Left ventricle myocardium inferior (tissue), 1 donor: ENCODE measurements around the gene PAK6. TPM values are rescaled to one million over a fixed set of nuclear protein-coding genes. Genes with fewer than 3 reads are reported as not detected.

Source experiments
- DNase-seq: peaks from one replicate; pipeline ENCODE4 v3.0.0-alpha.2; 2020
- H3K27ac ChIP-seq: fragments of 200-600 bp; replicated peaks from 2 replicates; pipeline ENCODE4 v1.8.0; 2021
- H3K27me3 ChIP-seq: fragments of 200-600 bp; 2 replicates; pipeline ENCODE4 v1.8.0; 2021; ENCODE audit warnings: low read depth
- H3K36me3 ChIP-seq: fragments of 200-600 bp; 2 replicates; pipeline ENCODE4 v1.8.0; 2021
- H3K4me1 ChIP-seq: fragments of 200-600 bp; 2 replicates; pipeline ENCODE4 v1.8.0; 2021
- H3K4me3 ChIP-seq: fragments of 200-600 bp; 2 replicates; pipeline ENCODE4 v1.8.0; 2021; ENCODE audit warnings: mild to moderate bottlenecking, moderate library complexity
- H3K9me3 ChIP-seq: fragments of 200-600 bp; replicated peaks from 2 replicates; pipeline ENCODE4 v1.8.0; 2021
- intact Hi-C: fragments of 100-400 bp; cut with micrococcal nuclease; formaldehyde crosslinking; loops from one replicate; pipeline ENCODE4 v1.11.0; 2022
- total RNA-seq: library from RNA; stranded (reverse); fragmentation: NEBNext Ultra II Directional; extraction: Animal tissue kit (Norgen Biotek cat#: 25700); gene quantifications from one replicate; pipeline ENCODE4 v1.2.1, GENCODE V29; 2021
- TF ChIP-seq, protein P1 (sequence below): fragments of 200-600 bp; IDR thresholded peaks from 2 replicates; pipeline ENCODE4 v1.8.0; 2021; ENCODE audit warnings: antibody characterized with exemption, mild to moderate bottlenecking, borderline replicate concordance
- donor health status: DM: no; HTN: yes; CAD: no; lungs with severe emphysema.

Gene PAK6
- total RNA-seq, 1 donor from 2014 or later = 8.2 TPM

DNA sequence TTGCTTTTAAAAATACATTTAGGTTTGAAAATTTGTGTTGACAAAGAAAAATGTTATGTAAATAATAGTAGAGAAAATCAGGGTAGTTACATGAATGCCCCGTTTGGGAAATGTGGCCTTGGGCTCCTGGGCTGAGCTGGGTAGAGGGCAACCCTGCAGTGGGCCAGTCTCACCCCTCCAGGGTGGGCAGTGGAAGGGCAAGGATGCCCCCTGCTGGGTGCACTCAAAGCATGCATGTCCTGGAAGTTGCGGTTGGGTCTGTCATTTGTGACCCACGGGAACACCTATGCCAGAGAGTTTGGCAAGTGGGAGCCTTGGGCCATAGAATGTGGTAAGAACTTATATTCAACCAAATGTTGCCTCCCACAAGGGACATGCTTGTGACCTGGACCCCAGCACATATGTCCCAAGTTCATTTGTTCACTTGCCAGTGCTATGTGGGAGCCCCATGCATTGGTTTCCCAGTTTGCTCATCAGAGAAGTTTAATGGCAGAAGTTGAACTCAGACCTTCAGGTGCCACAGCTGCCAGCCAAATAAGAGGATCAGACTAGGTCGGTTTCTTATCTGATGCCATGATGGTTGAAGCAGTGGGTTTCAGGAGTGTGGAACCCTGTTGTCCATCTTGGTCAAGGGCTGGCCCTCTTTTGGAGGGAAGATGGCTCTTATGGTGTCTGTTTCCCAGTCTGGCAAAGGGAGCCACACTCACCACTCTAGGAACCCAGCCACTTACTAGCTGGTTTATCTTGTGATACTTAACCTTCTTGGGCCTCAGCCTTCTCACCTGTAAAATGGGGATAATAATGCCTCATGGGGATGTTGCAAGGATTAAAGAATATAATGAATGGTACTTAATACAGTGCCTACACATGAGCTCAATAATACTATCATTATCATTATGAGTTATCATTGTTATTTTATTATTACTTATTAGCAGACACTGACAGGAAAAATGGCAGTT is 71.4 kb downstream of the PAK6 start:
- H3K4me1 ChIP-seq = peaks cover 20% of the 10 kb centered on the region
- no peaks in the 10 kb centered on the region for H3K36me3 ChIP-seq
- TF ChIP-seq, protein P1, sequence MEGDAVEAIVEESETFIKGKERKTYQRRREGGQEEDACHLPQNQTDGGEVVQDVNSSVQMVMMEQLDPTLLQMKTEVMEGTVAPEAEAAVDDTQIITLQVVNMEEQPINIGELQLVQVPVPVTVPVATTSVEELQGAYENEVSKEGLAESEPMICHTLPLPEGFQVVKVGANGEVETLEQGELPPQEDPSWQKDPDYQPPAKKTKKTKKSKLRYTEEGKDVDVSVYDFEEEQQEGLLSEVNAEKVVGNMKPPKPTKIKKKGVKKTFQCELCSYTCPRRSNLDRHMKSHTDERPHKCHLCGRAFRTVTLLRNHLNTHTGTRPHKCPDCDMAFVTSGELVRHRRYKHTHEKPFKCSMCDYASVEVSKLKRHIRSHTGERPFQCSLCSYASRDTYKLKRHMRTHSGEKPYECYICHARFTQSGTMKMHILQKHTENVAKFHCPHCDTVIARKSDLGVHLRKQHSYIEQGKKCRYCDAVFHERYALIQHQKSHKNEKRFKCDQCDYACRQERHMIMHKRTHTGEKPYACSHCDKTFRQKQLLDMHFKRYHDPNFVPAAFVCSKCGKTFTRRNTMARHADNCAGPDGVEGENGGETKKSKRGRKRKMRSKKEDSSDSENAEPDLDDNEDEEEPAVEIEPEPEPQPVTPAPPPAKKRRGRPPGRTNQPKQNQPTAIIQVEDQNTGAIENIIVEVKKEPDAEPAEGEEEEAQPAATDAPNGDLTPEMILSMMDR = peak; percentile 81
- H3K27me3 ChIP-seq = peaks cover 8% of the 10 kb centered on the region
- H3K27ac ChIP-seq = no peak overlapping the region
- intact Hi-C loops = no loop called here
- peak; percentile 62 for DNase-seq
- H3K4me3 ChIP-seq = no peak overlapping the region
- H3K9me3 ChIP-seq = no peaks in the 10 kb centered on the region

DNA sequence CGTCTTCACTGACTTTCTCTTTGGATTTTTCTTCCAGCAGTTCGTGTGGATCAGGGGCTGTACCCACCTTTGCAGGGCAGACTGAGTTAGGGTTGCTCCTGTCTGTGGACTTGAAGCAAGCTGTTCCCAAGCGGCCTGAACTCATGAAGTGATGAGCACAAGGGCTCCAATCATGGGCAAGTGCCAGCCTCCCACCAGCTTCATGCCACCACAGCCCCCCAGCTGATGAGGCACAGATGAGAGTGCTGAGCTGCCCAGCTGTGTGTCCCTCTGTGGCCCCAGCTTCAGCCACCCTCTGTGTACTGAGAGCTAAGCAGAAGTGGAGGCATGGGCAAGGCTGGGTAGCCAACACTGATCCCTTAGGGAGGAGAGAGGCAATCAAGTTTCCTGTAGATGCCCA is 72.1 kb downstream of the PAK6 start:
- no peak for DNase-seq
- H3K4me1 ChIP-seq = peaks cover 20% of the 10 kb centered on the region
- no peaks in the 10 kb centered on the region for H3K9me3 ChIP-seq
- no peak overlapping the region for H3K27ac ChIP-seq
- H3K36me3 ChIP-seq = no peaks in the 10 kb centered on the region
- peaks cover 8% of the 10 kb centered on the region for H3K27me3 ChIP-seq
- TF ChIP-seq, protein P1 = no peak
- H3K4me3 ChIP-seq = no peak overlapping the region
- intact Hi-C loops = no loop called here

DNA sequence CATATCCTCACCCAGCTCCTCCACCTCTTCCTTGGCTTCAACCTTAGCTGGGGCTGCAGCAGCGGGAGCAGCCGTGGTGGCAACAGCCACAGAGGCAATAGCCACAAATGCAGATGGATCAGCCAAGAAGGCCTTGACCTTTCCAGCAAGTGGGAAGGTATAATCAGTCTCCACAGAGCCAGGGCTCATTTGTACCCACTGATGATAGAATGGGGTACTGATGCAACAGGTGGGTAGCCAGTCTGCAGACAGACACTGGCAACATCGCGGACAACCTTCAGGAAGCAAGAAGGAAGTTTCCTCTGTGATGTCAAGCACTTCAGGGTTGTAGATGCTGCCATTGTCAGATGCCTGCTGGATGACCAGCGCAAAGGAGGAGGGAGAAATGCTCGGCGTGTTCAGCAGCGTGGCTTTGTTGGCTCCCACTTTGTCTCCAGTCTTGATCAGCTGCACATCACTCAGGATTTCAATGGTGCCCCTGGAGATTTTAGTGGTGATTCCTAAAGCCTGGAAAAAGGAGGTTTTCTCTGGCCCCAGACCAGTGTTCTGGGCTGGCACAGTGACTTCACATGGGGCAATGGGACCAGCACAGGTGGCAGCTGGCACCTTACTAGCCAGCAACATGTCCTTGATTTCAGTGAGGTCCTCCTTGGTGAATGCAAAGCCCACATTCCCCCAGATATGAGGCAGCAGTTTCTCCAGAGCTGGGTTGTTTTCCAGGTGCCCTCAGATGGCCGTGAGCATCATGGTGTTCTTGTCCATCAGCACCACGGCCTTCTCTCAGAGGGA is 73.7 kb downstream of the PAK6 start:
- DNase-seq = no peak

DNA sequence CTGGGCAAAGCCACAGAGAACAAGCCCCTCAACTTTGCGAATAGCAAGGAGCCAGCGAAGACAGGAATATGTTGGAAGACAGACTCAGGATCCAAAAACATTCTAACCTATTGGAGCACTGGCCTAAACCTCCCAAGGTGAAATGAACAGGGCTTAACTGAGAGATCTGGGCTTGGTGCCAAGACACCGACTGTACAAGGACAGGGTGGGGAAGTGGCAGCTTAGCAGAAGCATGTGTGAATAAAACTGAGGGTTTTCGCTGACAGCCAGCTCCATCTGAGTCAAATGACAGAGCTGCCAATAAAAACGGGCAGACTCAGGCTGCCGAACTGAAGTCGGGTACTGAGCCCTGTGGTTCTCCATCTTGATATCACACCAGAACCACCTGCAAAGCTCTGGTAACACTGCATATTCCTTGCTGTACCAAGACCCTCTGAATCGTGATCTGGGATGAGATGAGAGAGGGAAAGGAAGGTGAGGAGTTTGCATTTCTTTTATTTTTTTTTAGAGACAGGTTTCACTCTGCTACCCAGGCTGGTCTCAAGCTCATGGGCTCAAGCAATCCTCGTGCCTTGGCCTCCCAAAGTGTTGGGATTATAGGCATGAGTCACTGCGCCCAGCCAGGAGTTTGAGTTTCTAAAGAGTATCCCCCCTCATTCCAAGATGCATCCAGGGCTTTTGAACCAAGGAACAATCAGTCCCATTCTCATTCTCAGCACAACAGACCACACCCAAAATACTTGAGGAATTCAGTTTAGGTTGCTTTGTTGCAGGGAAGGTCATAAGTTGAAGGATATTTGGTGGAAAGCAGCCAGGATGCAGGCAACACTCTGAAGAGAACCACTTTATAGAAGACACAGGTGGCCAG is 74.9 kb downstream of the PAK6 start:
- H3K9me3 ChIP-seq = no peaks in the 10 kb centered on the region
- intact Hi-C loops = no loop called here
- DNase-seq = no peak
- peaks cover 3% of the 10 kb centered on the region for H3K27me3 ChIP-seq
- H3K4me1 ChIP-seq = peaks cover 12% of the 10 kb centered on the region
- H3K36me3 ChIP-seq = no peaks in the 10 kb centered on the region
- TF ChIP-seq, protein P1 = no peak
- no peak overlapping the region for H3K4me3 ChIP-seq
- H3K27ac ChIP-seq = peak overlapping the region; percentile 36

More for the DNA sequence above, 73.7 kb downstream of the PAK6 start:
- no peaks in the 10 kb centered on the region for H3K9me3 ChIP-seq
- TF ChIP-seq, protein P1 = no peak
- peaks cover 8% of the 10 kb centered on the region for H3K27me3 ChIP-seq
- H3K36me3 ChIP-seq = no peaks in the 10 kb centered on the region
- intact Hi-C loops = no loop called here
- H3K27ac ChIP-seq = no peak overlapping the region
- no peak overlapping the region for H3K4me3 ChIP-seq
- peaks cover 17% of the 10 kb centered on the region for H3K4me1 ChIP-seq

DNA sequence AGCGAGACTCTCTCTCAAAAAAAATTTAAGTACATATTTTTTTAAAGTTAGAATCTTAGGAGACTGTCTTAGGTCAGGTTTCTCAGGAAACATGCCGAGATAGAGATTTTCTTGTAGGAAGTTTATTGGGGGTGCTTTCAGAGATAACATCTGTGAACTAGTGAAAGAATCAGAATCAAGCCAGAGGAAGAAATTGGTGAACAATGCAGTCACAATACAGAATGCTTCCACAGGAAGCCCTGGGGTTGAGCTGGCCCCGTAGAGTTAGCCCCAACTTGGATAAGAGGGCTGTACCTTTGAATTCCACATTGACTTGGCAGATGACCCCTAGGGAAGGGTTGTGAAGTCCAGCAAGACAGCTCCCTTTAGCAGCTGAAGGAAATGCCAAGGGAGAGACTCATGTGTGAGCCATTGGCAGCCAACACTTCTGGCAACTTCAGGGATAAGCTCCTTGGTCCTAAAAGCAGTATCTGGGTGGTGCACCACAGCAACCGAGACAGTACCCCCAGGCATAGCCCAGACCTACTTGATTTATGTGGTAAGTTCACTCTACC is 75.9 kb downstream of the PAK6 start:
- intact Hi-C loops = no loop called here
- Histone ChIP-seq H3K27me3 (no peaks in the 10 kb centered on the region), H3K9me3 (no peaks in the 10 kb centered on the region), H3K4me3 (no peak overlapping the region), H3K4me1 (peaks cover 12% of the 10 kb centered on the region), H3K27ac (no peak overlapping the region), H3K36me3 (no peaks in the 10 kb centered on the region)
- TF ChIP-seq, protein P1 = no peak
- DNase-seq = no peak
